Epidermal melanocyte (primary cell): Measurements from ENCODE around the gene TEC.

Experiments
- DNase-seq: peaks from one replicate; pipeline ENCODE4 v3.0.0; 2011; ENCODE audit warnings: low spot score; ENCODE audit not compliant: insufficient read length

Gene TEC

DNA sequence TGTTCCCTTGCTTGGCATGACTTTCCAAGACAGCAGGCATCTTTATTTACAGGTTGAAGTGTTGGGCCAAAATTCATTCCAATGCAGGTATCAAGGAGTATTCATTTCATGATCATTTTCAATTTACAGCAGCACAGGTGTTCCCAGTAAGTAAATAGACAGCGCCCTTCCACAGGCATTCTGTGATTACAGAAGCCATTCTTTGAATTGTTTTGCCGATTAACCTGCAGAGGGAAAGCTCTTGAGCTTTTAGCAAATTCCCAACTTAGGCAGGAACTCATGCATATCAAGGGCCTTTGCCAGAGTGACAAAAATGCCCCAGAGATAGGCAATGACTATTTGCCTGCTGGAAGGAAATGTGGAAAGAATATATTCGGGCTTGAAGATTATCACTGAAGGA is 142.4 kb downstream of the TEC start:
- DNase-seq: no peak

DNA sequence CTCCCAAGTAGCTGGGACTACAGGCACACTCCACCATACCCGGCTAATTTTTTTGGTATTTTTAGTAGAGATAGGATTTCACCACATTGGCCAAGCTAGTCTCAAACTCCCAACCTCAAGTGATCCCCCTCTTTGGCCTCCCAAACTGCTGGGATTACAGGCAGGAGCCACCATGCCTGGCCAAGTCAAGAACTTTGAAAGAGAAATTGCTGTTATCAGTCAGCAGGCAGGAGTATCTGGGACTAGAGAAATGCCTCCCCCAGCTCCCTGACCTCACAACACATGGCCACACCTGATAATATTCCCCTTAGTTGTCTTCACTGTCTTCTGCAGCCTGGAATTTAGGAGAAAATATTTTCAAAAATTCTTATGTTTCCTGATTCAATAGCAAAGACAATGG is 143.0 kb downstream of the TEC start:
- no peak for DNase-seq

DNA sequence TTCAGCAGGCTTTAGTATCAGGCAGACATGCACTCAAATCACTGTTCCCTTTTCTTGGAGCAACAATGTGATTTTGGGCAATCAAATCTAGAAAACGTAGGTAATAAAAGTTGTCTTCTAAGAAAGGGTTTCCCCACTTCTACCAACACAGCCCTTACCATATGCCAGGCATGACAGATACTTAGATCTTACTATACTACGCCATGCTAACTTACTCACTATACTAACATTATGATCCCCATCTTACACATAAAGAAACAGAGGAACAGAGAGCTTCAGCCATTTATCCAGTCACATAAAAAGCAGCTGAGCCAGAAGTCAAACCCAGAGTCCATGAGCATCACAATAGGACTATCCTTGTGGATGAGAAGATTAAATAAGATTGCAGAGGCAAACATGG is 144.8 kb downstream of the TEC start:
- no peak for DNase-seq

DNA sequence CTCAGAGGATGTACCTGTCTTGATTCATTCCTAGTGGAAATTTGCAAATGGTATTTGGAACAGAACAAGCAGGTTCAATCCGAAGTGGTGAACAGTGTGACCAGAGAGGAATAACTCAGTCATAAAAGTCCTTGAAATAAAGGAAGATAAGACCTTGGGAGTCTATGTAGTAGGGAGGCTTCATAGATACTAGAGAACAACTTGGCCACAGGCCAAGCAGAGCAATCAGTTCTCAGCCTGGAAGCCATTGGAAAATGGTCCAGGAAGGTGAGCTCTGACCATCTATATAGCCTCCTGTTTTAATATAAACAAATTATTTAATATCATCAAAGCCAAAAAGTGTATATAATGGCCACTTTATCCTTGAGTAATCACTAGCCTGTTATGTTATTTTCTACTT is 146.9 kb downstream of the TEC start:
- DNase-seq: no peak

DNA sequence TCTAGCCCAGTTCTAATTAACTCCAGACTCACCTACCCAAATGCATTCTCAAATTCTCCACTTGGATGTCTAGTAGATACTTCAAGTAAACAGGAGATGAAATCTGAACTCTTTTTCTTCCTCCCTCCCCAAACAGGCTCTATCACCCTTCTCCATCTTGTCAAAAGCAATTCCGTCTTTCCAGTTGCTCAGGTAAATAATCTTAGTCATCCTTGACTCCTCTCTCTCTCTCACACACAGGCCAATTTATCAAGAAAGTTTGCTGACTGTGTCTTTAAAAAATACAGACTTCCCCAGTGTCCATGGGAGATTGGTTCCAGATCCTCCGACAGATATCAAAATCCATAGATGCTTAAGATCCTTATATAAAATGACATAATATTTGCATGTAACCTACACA is 148.5 kb downstream of the TEC start:
- no peak for DNase-seq

DNA sequence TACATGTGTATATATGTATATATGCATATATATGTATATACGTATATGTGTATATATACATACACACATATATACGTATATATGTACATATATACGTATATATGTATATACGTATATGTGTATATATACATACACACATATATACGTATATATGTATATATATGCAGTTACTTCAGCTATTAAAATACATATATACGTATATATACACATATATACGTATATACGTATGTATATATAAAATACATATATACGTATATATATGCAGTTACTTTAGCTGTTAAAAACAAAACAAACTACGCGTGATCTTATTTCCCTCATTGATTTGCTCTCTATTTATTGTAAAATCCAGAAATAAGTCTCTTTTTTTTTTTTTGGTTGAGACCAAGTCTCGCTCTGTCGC is 149.5 kb downstream of the TEC start:
- DNase-seq: no peak

DNA sequence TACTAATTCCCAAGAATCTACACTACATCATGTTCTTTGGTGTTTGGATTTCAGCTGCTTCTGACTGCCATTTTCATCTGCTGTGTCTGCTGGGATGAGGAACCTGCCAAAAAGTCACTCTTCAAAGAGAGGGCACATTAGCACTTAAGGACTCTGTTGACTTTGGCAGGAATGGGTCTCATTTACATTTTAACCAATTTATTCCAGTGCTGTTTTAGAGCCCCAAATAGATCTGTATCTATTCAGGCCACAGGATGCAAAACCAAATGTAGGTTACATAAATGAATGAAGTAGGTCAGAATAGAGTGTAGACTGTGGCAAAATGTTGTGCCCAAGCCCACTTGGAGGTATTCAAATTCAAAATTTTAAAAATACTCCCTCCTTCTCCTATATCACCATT is 150.0 kb downstream of the TEC start:
- DNase-seq: no peak

DNA sequence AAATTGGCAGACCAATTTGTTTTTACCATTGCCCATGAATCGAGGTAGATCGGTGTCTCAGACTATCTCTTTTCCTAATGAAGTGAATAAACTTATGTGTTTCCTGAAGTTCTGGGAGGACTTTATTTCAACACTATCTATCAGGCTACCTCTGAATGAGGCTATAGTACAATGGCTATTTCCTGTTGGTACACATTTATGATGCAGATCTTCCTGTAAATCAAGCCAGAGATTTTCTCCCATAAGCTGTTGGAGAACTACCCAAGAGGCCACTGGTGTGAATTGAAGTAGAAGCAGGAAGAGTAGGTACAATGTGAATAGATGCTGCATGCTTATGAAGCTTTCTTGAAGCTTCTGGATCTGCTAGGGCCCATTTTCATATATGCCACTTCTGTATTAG is 151.6 kb downstream of the TEC start:
- no peak for DNase-seq

DNA sequence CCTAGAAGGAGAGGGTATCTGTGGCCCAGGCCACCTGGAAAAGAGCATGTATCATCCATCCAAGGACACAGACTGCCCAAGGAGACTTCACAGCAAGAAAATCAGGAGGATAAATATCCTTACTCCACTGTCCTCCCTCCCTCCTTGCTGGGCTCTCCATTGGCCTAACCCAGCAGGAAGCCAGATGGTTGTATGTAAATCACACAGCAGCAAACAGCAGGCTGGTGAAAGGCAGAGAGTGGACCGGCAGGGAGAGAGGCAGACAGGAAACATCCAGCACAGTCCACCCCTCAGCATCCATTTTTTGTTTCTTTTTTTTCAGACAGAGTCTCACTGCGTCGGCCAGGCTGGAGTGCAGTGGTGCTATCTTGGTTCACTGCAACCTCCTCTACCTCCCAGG is 153.1 kb downstream of the TEC start:
- DNase-seq: no peak

DNA sequence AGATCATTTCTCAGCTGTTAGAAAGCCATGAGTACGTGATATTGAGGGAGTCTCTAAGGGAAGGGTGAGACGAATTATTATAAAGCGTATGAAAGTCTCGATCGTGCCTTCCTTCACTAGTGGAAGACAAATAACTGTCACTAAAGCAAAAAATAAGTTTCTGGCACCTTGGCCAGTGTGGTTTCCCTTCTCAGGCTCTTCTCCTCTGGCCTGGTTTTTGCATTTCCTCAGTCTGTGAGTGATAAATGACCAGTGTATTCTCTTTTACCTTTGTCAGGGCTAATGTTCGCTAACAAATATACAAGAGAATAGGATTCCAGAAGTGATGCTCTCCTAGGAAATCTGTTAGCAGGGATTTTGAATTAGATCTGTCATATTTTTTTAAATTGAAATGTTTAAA is 155.2 kb downstream of the TEC start:
- no peak for DNase-seq

DNA sequence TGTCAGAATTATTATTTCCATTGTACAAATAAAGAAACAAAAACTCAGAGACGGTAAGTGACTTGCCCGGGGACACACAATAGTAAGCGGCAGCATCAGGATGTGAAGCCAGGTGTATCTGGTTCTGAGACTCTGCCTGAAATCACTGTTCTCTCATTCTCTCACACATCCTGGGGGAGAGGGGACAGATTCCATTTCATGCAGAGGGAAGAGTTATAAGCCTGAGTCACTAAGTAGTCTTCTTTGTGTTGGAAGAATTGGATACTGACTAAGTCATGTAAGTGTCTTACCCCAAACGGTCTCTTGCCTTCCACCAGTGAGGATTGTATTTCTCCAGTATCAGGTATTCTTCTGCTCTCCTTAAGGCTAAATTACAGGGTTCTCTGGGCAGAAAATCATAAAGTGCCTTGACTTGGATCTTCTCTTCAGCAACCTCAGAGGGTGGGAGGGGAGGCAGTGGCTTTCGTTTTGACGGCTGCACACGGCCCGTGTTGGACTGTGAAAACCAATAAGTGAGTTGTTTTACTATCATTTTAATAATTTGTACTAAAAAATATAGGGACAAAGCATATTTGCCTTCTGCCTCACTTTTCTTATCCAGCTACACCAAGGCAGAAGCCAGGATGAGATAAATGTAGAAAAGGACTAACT is 157.5 kb downstream of the TEC start:
- DNase-seq: no peak

DNA sequence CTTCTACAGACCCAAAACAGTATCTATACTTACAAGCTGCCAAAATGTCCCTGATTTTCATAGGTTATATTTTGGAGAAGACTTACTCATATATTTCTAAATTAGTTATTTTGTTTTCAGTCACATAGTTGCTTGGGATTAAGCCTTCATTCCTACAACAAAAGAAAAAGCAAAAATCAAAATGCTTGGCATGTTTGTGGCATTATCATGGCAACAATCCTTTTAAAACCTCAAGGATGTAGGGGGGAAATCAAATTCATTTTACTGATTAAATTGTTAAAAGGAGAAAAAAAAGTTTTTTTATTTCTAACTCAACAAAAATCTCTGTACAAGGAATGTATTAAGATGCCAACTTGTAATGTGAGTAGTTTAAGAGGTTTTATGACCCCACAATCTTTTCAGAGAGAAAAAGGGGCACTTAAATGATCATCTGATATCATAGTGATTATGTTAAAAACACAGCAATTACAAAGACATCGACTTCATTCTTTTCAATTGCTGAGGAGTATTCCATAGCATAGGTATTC is 159.1 kb downstream of the TEC start:
- DNase-seq: no peak

DNA sequence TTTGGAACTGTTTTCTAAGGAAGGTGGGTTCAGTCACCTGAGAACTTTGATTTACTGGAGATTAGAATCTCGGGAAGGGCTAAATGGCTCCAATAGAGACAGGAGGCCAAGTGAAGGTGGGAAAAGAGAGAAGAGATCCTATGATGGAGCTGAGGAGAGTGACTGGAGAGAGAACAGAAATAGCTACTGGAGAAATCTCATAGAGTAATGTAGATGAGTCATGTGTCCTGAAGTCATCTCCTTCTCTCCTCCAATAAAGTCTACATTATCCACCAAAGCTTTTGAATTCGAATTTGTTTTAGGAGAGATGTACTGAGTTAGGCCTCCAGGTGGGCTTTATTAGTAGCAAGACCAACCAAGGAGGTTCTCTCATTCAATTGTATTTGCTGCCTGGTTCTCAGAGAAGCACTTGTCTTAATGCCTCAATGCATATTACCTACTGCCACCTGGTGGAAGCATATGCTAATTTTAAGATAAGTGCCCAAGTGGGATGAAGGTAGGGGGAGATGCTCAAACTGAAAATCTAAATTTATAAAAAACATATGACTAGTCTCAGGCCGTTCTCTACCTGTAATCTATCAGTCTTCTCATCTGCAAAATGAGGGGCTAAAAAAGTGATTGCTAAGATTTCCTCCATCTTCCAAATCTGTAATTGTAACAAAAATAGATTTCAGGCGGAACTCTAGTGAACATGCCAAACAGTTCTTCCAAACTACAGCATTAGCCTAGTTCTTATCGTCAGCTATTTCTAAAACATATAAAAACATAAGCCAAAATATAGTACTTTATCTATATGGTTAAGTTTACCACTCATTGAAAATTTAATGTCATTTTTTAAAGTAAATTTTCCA is 160.0 kb downstream of the TEC start:
- no peak for DNase-seq

DNA sequence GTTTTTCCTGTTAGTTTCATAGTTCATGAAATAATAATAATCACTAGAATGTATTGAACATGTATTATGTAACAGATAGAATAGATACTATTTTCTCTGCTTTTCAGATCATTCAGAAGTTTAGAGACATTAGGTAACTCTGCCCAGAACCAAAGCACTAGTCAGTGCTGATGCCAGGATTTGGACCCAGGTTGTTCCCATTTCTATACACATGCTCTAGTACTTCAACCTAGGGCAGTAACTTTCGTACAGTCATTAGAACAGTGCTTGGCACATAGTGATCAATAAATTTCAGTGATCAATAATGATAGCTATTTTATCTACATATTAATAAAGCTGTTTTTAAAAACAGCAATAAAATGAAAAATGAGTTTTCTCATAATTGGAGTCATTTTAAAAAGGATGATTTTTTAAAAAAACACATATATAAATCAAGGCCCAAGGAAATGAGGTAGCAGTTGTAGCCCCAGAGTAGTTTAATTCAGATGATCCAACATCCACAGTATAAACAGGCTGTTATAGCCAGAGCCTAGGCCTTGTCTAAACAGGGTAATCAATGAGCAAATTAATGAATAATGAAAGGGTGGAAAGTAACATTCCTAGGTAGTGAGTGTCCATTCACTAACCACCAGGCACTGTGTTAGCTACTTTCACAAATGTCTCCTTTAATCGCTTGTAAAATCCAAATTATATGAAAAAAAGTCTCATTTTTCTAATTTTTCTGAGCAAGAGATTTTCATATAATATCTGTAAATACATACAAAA is 161.1 kb downstream of the TEC start:
- DNase-seq: no peak

DNA sequence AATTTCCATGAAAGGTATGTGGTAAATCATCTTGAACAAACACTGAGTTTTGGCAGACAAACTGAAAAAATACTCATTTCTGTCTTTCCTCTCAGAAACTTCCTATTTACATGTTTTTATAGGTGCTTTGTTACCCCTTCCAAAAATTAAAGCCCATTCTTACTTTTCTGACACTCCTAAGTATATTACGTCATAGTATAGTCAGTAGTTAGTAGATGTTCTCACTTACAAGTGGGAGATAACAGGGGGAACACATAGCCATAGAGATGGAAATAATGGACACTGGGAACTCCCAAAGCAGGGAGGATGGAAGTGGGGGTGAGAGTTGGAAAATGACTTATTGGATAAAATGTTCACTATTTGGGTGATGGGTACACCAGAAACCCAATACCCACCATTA is 164.4 kb downstream of the TEC start:
- DNase-seq: no peak

DNA sequence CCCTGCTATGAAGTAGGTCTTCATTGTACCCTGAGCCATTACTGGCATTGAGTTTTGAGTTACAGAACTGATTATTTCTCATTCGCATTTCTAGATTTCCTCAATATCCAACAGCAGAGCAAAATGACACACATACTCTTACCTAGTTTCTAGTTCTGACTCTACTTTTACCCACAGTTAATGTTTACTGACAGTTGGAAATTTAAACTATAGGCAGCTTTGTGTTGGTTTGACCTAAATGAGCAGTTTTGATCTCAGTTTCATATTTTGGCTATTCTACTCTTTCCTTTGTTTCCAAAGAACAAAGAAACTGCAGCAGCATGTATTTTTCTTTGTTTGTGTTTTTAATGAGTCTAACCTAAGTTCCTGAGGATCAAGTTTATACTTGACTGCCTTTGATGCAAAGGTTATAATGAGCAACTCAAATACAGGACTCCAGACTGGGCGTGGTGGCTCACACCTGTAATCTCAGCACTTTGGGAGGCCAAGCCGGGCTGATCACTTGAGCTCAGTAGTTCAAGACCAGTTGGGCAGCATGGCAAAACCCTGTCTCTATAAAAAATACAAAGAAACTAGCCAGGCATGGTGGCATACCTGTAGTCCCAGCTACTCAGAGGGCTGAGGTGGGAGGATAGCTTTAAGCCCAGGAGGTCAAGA is 166.0 kb downstream of the TEC start:
- DNase-seq: no peak

DNA sequence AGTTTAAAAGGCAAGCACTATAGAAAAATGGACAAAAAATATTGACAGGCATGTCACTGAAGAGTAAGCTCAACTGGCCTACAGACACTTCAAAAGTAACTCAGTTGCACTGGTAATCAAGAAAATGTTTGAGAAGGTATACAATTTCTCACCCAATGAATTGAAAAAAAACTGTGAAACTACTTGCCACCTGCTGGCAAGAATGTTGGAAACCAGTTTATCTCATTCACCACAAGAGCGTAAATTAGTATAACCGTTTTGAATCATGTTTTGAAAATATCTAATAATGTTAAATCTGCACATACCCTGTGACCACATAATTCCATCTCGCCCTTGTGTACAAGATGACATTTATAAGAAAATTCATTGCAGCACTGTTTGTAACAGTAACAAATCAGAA is 167.3 kb downstream of the TEC start:
- DNase-seq: no peak

DNA sequence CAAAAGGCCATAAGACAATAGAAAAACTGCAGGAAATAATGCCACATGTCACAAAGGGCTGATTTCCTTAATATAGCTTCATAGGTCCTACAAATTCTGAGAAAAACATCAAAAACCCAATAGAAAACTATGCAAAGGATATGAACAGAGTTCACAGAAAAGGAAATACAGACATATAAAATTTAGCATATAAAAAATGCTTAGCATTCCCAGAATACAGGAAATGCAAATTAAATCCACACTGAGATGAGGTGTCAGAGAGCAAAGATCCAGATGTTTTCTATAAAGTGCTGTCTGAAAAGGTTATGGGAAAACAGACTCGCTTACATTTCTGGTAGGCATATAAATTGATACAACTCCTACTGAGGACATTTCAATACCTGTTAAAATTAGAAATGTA is 169.4 kb downstream of the TEC start:
- DNase-seq: no peak

DNA sequence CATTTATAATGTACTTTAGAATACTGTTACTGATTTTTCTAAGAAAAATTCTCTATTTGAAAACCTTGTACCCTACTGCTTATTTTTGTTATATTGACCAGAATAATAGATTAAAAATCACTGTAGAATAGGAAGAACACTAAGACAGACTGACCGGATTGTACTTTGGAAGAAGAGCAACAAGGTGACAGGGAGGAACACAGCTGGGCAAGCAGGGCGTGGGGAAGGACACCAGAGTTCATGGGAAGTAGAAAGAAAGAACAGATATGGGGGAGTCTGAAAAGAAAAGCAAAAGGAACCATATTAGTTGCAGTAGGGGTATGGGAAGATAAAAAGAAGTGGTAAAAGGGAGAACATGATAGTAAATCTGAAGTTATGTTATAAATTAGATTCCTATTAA is 174.2 kb downstream of the TEC start:
- DNase-seq: no peak

DNA sequence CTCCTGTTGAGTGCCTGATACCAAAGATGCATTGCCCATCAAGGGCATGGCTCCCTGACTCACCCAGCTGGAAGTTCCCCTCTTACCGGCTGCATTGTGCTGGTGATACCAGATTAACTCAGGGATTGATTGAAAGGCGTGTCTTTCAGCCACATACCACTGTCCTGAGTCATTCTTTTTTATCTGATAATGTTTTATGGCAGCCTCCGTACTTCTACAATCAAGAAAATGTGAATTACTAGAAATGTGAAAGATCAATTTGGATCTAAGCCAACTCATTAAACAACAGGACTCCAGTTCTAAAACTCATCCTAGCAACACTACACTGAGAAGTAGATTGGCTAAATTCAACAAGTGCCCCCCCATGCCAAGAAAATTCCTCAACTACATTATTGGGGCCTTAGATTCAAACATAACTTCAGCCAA is 175.6 kb downstream of the TEC start:
- DNase-seq: no peak

DNA sequence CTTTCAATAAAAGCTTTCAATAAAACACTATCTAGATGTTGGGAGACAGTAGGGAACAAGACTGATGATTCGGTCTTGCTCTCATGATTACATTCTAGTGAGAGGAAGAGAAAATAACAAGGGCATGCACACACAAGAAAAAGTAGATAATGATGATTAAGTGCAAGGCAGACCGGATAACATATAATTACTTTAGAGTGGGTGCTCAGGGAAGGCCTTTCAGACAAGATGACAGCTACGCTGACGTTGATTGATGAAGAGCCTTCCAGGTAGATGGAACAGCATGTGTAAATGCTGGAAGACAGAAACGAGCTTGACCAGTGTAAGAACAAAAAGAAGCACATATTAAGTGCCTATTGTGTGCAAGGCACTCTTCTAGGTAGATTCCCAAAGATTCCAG is 179.0 kb downstream of the TEC start:
- DNase-seq: no peak
